ENCODE measurements around the gene NISCH. TPM values are rescaled to one million over a fixed set of nuclear protein-coding genes. Genes with fewer than 3 reads are reported as not detected.

NISCH gene
- total RNA-seq, 4 donors from 2014 or later, result 65.7 to 150 (median 128) TPM

DNA sequence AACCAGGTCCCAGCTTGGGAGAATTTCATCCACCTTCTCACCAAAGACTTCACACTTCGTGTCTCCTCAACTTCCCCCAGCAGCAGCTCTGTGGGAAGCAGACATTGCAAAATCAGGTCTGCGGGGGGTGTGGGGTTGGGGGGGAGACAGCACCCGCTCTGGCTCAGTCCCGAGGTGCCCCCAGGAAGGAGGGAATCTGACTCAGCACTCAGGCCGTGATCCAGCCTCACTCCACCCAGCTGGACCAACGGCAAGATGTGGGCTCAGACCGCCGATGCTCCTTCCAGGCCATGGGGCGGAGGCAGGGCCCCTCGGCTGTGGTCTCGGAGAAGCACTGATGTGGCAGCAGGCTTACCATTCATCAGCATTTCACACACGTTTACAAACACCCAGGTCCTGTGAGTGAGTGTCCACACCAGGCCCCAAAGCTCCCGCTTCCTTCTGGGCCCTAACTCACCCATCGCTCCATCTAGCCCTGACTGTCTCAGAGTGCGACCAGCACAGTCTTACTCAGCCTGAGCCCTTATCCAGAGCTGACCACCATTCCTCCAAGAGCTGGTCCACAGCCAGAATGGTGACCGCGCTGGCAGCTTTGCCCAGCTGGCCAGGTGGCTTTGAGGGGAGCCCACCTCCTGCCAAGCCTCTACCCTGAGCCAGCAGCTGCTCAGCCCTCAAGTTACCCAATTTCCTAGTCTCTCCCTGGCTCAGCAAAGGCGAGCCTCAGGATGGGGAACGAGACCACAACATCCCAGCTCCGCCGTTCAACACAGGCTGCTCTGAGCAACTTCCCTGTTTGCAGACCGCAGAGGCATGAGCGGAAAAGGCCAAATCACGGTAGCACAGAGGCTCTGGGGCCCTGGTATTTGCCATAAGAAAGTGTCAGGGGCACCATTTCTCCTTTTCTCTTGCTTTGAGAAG lies 43.0 kb downstream of the NISCH start:
- Histone ChIP-seq H3K27ac (no peak overlapping the region), H3K27me3 (no peaks in the 10 kb centered on the region), H3K4me3 (no peak overlapping the region), H3K9me3 (no peaks in the 10 kb centered on the region), H3K4me1 (peaks cover 0 to 6% (median 2%) of the 10 kb centered on the region in 4 donors), H3K36me3 (peaks cover 0 to under 1% (median 0%) of the 10 kb centered on the region in 3 donors)
- peak in 2 of 3 donors; percentile 41 to 67 for DNase-seq
- TF ChIP-seq POLR2A (IDR thresholded peaks at IDR 0.05) (no peak), CTCF (IDR thresholded peaks at IDR 0.05) (no peak)

DNA sequence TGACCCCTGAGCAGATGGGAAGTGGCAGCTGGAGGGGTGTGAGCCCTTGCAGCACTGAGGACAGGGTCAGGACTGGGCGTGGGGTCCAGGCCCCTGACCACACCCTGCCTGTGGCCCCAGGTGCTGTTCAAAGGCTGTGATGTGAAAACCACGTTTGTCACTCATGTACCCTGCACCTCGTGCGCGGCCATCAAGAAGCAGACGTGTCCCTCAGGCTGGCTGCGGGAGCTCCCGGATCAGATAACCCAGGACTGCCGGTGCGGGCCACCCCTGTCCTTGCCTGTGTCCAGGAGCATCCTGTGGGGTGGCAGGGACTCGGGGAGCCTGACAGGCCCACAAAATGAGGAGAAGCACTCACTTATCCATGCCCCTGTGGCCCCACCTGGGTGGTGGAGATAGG lies 45.6 kb downstream of the NISCH start:
- DNase-seq, result no peak
- H3K9me3 ChIP-seq, result no peaks in the 10 kb centered on the region
- no peak overlapping the region for H3K27ac ChIP-seq
- no peaks in the 10 kb centered on the region for H3K27me3 ChIP-seq
- no peak overlapping the region for H3K4me3 ChIP-seq
- no peaks in the 10 kb centered on the region for H3K36me3 ChIP-seq
- H3K4me1 ChIP-seq, result peaks cover 0 to 6% (median 2%) of the 10 kb centered on the region in 4 donors
- TF ChIP-seq CTCF (IDR thresholded peaks at IDR 0.05) (no peak), POLR2A (IDR thresholded peaks at IDR 0.05) (no peak)

DNA sequence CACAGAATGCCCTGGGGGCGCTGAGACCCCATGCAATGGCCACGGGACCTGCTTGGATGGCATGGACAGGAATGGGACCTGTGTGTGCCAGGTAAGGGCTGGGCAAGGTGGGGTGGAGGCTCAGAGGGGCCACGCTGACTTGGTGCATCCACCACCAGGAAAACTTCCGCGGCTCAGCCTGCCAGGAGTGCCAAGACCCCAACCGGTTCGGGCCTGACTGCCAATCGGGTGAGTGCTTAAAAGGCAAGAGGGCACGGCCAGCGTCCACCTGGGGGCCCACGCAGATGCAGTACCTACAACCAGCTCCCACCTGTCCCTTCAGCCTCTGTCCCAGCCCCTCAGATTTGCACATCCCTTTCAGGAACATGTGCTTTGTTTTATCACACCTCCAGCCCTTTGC lies 46.6 kb downstream of the NISCH start:
- Histone ChIP-seq H3K27me3 (no peaks in the 10 kb centered on the region), H3K9me3 (no peaks in the 10 kb centered on the region), H3K27ac (no peak overlapping the region), H3K4me3 (no peak overlapping the region), H3K36me3 (no peaks in the 10 kb centered on the region), H3K4me1 (peaks cover 0 to 6% (median 2%) of the 10 kb centered on the region in 4 donors)
- no peak for DNase-seq
- TF ChIP-seq POLR2A (IDR thresholded peaks at IDR 0.05), result no peak
- TF ChIP-seq CTCF (IDR thresholded peaks at IDR 0.05), result no peak

- H3K36me3 ChIP-seq, result no peaks in the 10 kb centered on the region
- no peaks in the 10 kb centered on the region for H3K9me3 ChIP-seq
- peaks cover 0 to 5% (median 2%) of the 10 kb centered on the region in 4 donors for H3K4me1 ChIP-seq
- no peak overlapping the region for H3K4me3 ChIP-seq
- no peak overlapping the region for H3K27ac ChIP-seq
- TF ChIP-seq CTCF (IDR thresholded peaks at IDR 0.05), result no peak
- TF ChIP-seq POLR2A (IDR thresholded peaks at IDR 0.05), result no peak
- no peak for DNase-seq
- H3K27me3 ChIP-seq, result no peaks in the 10 kb centered on the region
Observed at GRCh38 chr3:52502808-52503350, 47.5 kb downstream of the NISCH start.

GRCh38 chr3:52503788-52504424 lies 48.5 kb downstream of the NISCH start:
- H3K36me3 ChIP-seq, result no peaks in the 10 kb centered on the region
- no peaks in the 10 kb centered on the region for H3K27me3 ChIP-seq
- no peak overlapping the region for H3K27ac ChIP-seq
- DNase-seq, result no peak
- peaks cover 0 to 4% (median 0%) of the 10 kb centered on the region in 4 donors for H3K4me1 ChIP-seq
- H3K9me3 ChIP-seq, result no peaks in the 10 kb centered on the region
- TF ChIP-seq POLR2A (IDR thresholded peaks at IDR 0.05), result no peak
- no peak for TF ChIP-seq CTCF (IDR thresholded peaks at IDR 0.05)
- H3K4me3 ChIP-seq, result no peak overlapping the region
